Activated T-cell treated with anti-CD3 and anti-CD28 coated beads, Interleukin-2, amount 50 U/mL, for 48 hours (primary cell): Measurements from ENCODE around the gene PADI1.
A peak's percentile ranks its signal among the peaks of the same experiment; 100 is the strongest.

ENCODE experiments used
- DNase-seq, 2 experiments: peaks; one replicate each; pipeline ENCODE4 v3.0.0-alpha.2; 2020

Gene PADI1

DNA sequence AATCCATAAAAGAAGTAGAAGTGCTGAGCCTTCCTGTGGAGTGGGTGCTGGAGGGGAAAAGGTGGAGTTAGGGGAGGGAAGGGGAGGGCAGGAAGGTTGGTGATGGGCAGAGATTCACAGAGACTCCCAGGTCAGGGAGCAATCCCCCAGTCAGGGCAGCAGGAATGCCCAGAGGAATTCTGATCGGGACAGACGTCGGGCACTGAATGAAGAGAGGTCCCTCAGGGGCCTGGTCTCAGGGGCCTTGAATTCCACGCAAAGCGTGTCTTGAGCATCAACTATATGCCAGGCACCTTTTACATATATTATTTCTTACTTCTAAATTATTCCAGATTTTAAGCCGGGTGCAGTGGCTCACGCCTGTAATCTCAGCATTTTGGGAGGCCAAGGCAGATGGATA lies 7.2 kb upstream of the PADI1 start:
- DNase-seq: peak in 1 of 2 experiments; percentile 1

DNA sequence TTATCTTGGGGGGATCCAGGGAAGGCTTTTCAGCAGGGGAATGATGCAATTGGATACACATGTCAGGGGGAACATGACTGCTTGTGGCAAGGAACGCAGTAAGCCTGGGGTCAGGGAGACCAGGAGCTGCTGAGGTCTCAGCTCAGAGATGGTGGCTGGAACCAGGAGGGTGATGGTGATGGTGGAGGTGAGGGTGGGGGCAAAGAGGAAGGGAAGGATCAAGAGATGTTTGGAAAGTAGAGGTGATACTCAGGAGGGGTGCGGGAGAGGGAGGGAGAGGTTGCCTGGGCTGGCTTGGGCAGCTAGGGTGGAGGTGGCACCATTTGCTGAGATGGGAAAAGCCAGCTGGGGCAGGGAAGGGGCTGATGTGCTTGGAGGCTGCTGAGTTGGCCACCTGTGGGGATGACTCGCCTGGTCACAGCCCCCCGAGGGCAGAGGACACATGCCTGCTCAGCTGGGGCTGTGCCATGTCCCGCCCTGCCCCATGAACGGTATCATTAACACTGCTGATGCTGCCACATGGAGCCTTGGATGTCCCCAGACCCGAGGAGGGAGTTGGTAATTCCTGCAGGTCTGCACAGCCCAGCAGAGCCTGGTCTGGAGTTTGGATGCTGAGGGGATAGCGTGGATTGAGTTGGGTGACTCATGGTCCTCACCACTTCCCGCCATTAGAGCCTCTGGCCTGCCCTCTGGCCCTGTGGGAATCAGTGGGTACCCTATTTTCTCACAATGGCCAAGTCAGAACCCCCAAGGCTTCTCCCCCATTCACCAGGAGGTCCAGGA lies 6.3 kb upstream of the PADI1 start:
- DNase-seq: peak; percentile 14 to 15

DNA sequence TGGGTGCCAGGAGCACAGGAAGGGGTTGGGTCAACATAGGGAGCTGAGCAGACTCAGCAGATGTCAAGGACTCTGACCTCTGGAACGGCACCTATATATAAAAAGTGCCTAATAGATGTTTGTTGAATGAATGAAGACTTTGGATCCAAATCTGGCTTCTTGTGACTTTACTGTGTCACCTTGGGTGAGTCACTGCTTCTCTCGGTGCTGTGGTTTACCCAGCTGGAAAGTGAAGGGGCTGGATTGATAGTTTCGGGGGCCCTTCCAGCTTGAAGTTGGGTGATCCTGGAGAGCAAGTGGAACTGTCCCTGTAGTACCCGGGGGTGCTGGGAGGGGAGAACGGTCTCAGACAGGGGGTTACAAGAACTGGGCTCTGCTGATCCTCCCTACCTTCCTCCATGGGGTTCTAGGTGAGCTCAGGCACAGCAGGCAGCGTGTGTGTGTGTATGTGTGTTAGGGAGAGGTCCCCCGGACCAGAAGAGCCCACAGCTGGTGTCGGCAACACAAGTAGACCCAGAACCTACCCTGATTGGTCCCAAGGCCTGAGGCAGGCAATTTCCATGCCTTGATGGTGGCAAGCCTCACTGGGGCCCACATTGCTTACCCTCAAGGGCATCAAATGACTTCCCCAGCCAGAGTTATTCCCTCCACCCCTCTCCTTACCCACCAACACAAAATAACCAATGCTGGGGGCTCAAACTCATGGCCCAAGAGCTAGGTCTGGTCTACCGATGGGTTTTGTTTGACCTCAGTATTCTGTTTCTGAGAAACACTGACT lies 5.5 kb upstream of the PADI1 start:
- peak; percentile 29 to 37 for DNase-seq

DNA sequence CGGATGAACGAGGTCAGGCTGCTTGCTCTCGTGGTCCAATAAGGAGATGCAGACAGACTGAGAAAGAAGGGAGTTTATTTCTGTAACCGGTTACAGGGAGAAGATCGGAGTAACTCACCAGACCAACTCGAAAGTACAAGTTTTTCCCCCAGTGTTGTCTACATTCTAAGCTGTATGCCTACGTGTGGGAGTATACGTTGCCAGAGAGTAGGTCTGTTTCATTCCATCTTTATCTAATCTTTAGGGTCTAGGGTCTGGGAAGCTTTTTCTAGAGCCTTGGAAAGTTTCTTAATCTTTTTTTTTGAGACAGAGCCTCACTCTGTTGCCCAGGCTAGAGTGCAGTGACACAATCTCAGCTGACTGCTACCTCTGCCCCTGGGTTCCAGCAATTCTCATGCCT lies 4.7 kb upstream of the PADI1 start:
- DNase-seq: no peak

DNA sequence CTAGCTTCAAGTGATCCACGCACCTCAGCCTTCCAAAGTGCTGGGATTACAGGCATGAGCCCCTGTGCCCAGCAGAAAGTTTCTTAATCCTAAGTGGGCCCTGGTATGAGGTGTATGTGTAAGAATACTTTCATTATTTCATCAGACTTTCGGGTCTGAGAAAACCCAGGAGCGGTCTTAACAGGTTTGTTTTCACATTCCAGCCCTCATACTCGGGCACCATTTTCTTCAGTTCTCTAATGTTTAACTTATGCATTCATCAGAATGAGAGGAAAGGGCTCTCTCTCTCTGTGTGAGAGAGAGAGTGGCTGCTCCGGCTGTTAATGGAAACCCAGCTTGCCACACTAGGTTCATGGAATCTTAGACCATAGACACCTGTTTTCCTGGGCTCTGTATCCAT lies 4.2 kb upstream of the PADI1 start:
- peak in 1 of 2 experiments; percentile 14 for DNase-seq

DNA sequence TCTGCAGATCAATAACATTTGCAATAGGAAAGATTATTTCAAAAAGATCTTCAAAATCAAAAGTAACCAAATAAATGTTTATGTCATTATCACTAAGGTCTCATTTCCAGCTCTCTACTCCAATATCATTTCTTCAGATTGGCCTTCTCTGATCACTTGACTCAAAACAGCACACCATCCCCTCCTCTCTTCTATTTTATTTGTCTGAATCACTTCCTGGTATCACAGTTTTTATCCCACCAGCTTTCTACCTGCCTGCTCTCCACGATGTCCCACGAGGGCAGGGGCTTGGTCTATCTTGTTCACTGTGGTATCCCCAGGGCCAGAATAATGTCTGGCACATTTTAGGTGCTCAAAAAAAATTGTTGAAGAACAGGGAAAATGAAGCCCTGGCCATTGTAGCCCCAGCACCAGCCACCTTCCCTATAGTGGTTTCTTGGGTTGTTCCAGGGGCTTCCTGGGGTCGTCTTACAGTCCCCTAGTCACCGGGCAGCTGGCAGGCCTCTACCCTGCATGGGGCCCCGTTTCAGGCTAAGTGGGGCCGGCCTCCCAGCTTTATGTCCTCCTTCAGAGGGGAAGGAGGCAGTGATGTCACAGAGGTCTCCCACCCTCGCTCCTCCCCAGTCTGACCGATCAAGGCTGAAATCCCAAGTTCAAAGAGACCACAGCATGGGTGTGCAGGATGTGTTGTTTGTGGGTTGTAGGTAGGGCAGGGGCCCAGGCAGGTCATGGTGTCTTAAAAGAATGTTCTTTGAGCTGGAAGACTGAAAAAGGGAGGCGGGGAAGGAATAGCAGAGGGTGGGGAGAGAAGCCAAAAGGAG lies 3.5 kb upstream of the PADI1 start:
- peak; percentile 23 to 38 for DNase-seq

DNA sequence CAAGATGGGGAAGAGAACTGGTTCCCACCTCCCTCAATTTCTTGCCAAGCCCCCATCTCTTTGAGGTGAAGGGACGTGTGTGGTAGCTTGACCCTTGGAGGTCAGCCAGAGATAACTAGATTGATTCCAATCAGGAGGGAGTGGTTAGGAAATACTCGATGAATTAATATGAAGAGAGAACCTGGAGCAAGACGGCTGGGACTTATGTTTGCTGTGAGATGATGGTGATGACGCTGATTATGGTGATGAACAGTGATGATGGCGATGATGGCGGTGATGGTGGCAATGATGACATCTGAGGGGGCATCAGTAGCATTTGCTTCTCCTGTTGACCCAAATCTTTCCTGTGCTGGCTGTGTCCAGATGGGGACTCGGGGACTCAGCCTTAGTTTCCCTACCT lies 724 bp downstream of the PADI1 start:
- no peak for DNase-seq

DNA sequence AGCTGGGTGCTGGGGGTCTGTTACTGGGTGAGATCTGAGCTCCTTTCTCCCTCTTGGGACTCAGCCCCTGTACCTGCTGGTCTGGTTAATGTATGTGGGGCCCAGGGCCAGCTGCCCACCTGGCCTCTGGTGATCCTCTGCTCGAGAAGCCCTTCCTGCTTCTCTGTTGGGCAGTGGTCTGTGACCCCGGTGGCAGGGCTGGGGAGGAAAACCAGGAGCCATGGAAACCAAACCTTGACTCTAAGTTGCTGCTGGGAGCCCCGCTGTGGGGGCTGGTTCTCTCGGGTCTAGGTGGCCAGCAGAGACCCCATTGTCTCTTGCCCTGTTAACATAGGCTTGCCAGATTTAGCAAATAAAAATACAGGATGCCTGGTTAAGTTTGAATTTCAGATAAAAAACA lies 1.3 kb downstream of the PADI1 start:
- DNase-seq: no peak

DNA sequence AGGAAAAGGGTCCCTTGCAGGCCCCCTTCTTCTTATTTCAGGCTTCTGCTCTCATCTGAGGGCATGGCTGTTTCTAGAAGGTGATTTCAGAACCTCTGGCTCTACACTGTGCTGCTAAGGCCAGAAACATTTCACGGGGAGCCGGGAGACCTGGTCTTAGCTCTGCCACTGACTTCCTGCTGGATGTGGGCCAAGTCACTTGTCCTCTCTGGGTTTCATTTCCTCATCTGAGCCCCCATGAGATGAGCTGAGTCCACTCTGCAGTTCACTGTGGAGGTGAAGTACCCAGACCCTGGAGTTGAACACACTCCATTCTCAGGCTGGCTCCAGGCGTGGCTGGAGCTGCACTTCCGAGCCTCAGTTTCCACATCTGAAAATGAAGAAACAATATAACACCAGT lies 2.1 kb downstream of the PADI1 start:
- DNase-seq: no peak

DNA sequence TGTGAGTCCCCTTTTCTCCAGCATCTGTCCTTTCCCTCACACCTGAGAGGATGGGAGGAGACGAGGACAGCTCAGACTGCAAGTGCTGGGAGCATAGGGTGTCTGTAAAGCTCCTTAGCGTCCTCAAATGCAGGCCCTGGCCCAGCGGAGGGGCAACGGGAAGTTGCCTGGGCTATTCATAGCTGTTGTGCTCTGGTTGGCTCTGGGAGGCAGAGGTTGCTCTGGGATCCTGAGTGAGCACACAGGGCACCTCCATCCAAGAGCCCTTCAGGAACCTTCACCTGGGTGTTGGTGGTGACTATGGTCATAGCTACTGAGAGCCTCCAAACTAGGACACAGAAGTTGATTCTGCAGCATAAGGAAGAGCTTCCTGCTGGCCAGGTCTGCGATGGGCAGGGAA lies 2.6 kb downstream of the PADI1 start:
- no peak for DNase-seq

DNA sequence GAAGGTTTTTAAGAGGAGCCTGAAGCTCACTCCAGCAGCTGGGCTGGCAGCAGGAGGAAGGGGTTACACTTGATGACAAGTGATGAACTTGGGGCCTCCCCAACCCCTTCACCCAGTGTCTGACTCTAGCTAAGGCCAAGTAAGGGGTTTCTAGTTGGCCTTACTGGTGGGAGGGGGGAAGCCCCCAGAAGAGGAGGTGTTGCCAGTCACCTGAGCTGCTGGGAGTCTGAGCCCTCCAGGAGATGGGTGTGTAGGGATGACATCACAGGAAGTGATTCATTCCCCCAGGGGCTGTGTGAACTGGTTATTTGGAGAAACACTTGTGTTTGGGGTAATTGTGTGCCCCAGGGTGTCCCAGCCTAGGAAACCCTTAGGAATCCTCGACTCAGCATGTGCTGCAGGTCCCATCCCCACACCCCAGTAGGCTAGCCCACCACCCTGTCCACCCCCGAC lies 3.1 kb downstream of the PADI1 start:
- peak; percentile 61 to 74 for DNase-seq

DNA sequence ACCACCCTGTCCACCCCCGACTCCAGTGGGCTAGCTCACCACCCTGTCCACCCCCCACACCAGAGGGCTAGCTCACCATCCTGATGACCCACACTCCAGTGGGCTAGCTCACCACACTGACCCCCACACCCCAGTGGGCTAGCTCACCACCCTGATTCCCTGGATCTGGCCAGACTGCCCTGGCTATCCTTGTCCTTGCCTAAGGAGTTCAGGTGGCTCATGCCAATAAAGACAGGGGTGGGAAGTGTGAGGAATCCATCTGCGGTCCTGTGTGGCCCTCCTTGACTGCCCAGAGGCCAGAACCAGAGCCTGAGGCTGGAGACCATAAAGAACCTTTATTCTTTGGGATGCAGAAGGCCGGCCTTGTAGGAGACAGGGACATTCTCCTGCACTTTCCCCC lies 3.6 kb downstream of the PADI1 start:
- DNase-seq: no peak

DNA sequence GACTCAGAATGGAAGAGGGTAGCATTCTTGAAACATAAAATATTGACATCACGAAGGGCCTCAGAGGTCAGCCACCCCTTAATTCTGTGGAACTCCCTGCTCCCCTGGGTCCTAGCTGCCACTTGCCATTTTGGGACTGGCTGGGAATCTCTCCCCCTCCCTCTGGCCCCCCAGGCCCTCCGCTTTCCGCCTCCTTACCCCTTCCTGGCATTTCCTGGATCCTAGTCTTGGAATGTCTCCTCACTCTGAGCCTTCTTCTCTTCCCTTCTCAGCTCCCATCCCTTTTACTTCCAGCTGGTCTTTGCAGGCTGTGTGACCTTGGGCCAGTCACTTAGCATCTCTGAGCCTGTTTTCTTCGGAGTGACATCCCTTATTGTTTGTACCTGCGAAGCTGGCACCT lies 4.5 kb downstream of the PADI1 start:
- no peak for DNase-seq

DNA sequence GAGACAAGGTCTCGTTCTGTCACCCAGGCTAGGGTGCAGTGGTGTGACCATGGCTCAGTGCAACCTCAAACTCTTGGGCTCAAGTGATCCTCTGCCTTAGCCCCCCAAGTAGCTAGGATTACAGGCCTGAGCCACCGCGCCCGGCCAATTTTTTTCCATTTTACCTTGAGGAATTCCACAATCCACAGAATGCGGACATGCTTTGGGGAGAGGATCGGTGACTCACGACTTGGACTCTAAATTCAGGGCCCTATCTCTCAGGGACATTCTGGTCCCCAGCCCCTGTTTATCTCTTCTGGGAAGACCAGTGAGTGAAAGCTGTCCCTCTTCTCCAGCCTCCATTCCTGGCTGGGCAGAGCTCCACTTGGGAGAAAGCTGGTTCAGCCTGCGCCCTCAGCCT lies 5.2 kb downstream of the PADI1 start:
- no peak for DNase-seq

DNA sequence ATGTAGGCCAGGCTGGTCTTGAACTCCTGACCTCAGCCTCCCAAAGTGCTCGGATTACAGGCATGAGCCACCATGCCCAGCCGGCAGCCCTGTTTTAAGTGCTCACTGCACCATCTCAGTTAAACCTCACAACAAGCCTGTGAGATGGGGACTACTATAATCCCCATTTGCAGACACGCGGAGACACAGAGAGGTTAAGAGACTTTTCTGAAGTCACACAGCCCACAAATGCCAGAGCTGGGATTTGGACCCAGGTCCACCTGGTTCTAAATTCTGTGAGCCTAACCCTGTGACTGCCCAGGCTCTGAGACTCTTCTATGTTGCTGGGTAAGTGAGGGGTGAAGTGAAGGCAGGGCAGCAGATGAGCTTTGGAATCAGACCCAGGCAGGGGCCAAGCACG lies 6.4 kb downstream of the PADI1 start:
- no peak for DNase-seq

DNA sequence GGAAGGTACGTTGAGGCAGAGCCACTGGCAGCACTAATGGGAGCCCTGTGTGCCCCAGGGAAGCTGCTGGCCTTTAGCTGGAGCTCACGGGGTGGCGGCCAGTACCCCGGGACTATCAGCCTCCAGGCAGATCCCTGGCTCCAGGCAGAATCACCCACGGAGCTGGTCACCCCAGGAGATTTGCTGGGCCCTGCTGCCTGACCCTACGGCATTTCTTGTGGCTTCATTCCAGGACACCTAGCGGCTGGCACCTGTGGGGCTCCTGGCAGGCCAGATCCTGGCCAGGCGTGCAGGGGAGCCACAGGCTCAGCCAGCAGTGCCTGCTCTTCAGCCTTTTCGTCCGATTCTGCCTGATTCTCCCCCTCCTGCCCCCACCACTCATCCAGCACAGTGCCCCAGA lies 7.1 kb downstream of the PADI1 start:
- no peak for DNase-seq

DNA sequence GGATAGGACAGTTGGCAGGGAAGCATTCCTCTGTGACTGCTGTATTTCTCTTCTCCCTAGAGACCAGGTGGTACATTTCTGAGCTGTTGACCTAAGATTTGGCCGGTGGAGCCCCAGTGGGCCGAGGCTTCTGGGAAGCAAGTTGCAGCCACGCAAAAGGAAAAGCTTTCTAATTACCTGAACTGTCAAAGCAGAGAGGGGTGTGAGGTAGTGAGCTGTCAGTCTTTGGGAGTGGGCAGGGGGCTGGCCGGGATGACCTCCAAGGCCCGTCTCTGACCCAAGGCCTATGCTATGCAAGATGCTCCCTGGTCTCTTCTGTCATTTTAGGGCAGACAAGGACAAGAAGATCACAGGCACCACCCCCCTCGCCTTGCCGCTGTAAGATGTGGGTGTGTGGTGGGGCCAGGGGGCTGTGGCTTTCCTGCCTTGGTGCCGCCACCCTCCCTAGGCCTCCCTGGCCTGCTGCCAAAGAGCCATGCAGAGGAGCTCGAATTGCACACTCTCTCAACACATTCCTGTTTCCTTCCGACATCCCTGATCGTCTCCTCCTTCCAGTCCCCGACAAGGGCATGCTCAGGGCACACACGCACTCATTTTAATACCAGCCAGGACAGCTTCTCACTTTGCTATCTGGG lies 7.7 kb downstream of the PADI1 start:
- DNase-seq: peak; percentile 70 to 74

DNA sequence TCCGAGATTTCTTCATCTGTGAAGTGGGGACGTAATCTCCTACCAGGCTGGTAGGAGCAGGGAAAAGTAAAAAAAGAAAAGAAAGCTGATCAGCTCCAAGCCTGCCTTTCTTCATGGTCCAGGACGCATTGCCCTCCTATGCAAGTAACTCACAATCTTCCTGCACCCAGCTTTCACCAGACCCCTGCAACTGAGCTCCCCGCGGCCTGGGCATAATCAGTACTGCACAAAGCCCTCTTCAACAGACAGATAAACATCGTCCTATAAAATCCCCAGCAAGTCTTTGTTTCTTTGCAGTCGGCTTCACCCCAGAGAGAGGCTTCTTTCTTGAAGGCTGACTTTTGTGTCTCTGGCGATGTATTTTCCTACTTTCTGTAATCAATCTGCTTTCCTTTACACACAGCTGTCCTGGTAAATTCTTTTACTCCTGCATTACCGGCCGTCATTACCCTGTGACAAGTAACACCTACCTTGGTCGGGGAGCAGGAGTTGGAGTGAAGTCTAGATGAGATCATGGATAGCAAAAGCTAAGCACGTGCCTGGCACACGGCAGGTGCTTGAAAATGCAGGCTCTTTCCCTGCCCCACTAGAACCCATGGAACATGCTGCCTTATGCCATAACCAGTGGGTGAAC lies 8.3 kb downstream of the PADI1 start:
- DNase-seq: no peak

DNA sequence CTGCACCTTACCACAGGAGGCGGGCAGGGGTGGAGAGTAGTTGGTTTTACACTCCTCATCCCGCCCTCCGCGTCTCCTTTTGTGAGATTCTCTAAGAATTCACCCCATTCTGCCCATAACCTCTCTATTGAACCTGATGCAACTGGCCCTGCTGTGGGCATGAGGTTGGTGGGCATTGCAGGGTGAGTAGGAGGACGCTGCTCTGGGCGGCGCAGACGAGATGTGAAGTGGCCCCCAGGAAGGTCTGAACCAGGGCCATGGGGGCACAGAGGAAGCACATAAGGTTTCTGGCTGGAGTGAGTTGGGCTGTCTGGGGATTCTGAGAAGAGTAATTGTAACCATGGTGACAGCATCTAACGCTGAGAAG lies 8.8 kb downstream of the PADI1 start:
- DNase-seq: no peak

DNA sequence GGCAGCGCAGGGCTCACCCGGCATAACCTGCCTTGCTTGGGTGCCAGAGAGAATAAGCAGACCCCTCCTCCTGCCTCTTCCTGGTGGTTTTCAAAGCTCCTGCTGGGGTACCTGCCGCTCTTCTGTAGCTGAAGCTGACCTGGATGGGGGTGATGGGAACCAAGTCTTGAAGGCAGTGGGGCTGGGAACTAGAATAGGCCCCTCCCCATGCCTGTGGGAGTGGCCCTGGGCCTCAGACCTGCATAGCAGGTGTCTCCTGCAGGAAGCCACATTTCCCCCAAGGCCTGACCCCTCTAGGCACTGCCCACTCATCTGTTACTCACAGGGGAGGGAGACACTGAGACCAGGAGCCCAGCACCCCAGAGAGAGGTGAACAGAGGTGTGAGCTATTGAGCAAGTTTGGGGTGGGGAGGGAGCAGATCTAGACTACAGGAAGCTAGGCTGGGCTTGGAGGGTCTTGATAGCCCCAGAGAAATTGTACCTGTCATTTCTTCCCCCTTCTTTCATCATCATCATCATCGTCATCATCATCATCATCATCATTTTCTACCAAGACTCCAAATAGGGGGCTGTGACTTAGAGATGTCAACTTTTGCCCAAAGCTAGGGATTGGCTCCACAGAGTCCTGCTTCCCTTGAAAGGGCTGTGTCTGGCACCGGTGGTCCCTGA lies 10.1 kb downstream of the PADI1 start:
- DNase-seq: no peak

DNA sequence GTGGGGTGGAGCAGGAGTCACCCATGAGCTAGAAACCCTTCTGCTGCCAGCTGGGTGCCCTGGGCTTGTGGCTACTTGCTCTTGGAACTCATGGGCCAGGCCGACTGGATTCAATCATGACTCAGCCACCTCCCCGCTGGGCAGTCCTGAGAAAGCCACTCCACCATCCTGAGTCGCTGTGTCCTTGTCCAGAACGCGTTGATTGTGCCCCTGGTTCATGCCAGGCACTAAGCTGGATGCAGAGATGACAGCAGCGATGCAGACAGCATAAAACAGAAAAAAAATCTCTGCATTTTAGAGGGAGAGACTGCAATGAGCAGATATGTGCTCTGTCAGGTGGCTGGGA lies 10.6 kb downstream of the PADI1 start:
- DNase-seq: no peak

DNA sequence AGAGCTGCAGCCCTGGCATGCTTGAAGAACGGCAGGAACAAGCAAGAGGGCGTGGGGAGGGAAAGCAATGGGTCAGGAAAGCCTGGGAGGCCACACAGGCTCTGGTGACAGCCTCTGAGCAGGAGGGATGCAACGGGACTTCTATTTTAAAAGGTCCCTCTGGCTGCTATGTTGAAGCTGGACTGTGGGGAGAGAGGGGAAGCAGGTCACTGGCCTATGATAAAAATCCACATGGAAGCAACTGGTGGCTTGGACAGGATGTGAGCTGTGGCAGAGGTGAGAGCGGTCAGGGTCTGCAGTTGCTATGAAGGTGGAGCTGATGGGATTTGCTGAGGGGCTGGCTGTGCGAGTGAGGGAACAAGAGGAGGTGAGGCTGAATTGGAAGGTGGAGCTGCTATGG lies 11.2 kb downstream of the PADI1 start:
- no peak for DNase-seq
